Left cardiac atrium (tissue), 4 donors: ENCODE results near the gene IMPG2. TPM values are rescaled to one million over a fixed set of nuclear protein-coding genes. Genes with fewer than 3 reads are reported as not detected.
A peak's percentile ranks its signal among the peaks of the same experiment; 100 is the strongest.
"Not testable (repeated sequence)": the region's sequence is repeated elsewhere in the genome, so short reads cannot be mapped to it uniquely, and the experiment has no call there.

Experiments
- ATAC-seq, 2 donors: fragments of 200-7000 bp; cut with Tn5 transposase; one replicate each; pipeline ENCODE4 v1.9.1; 2020; ENCODE audit warnings: mild to moderate bottlenecking in 2 of 2, moderate library complexity in 2 of 2
- DNase-seq: peaks from one replicate; pipeline ENCODE4 v3.0.0-alpha.2; 2020
- intact Hi-C, 2 donors: fragments of 100-400 bp; cut with DNase I; formaldehyde crosslinking; loops; one replicate each; pipeline versions ENCODE4 v1.14.1 to v1.15.1; 2022 to 2023
- long read RNA-seq: library from polyadenylated mRNA; unstranded; transcript quantifications from one replicate; pipeline ENCODE4 v2.0.0, GENCODE V29; 2021
- total RNA-seq, 2 donors: library from RNA; stranded (reverse); fragmentation: NEBNext Ultra II Directional; extraction: Animal tissue kit (Norgen Biotek cat#: 25700); gene quantifications; one replicate each; pipeline ENCODE4 v1.2.1, GENCODE V29; 2021
- donor health status: DM: no; HTN: yes; CAD: no.
- donor health status: DM: no; HTN: yes; CAD: no; lungs with severe emphysema.
- donor health status: DM: yes; HTN: yes; CAD: no.
- donor health status: Dilated cardiomyopathy.

The IMPG2 gene
- total RNA-seq = under 1 TPM; 0.18 to 0.31 TPM
- long read RNA-seq = 0 reads

- intact Hi-C loops = no loop called here
- ATAC-seq (no peak), DNase-seq (no peak)
These were observed at the start of gene IMPG2 for GRCh38 chr3:101320475-101320874. IMPG2 (minus strand) TSS chr3:101320575; CDS start chr3:101320372, 203 bp downstream.

GRCh38 chr3:101362406-101362805 lies 42.0 kb upstream of the IMPG2 start:
- intact Hi-C loops = no loop called here
- DNase-seq (no peak), ATAC-seq (no peak)

DNA sequence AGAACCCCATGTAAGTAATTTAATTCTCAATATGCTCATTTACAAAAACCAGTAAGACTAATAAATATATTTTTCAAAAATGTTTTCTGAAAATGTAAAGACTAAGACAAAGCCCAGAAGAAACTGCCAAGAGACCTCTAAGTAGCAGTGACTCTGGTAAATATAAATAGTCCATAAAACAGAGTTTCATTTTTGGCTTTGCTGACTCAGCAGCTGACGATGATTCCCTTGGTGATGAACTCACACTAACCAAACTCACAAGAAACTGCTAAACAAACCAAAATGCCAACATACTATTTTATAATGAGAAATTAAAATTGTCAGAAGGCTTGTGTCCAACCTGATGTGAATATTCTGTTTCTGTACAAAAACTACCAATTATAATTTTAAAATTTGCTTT lies 31.5 kb upstream of the IMPG2 start:
- ATAC-seq (no peak), DNase-seq (no peak)
- intact Hi-C loops = no loop called here

GRCh38 chr3:101340591-101340990 lies 20.2 kb upstream of the IMPG2 start:
- DNase-seq (no peak), ATAC-seq (no peak)
- intact Hi-C loops = no loop called here

GRCh38 chr3:101333883-101334282 lies 13.5 kb upstream of the IMPG2 start:
- ATAC-seq (no peak), DNase-seq (no peak)
- intact Hi-C loops = no loop called here

DNA sequence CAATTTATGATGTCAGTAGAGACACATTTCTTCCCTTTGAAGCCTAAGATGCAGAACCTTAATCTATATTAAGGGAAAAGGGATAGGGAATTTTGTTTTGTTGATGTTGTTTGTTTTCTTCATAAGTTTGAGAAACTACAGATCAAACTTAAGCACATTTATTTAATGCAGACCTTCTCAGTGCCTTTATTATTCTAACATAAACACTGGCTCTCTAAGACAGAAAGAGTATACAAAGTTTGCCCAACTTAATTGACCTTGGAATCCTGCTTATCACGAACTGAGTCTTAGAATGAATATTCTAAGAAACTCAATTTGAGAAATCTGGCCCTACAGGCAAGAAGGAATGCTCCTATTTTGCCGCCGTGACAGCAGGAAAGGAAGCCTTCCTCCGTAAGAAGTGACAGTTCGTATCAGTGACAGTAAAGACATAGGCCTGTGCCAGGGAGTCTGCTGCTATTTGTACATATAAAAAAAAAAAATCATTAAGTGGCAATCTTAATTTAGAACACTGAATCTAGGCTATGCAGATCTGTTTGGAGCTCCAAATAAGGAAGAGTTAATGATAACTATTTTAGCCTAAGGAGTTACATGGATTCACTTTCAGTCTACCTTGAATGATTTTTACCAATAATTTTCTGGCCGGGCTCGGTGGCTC lies 8.8 kb upstream of the IMPG2 start:
- DNase-seq (no peak), ATAC-seq (peak; percentile 48 to 55)
- intact Hi-C loops = no loop called here

DNA sequence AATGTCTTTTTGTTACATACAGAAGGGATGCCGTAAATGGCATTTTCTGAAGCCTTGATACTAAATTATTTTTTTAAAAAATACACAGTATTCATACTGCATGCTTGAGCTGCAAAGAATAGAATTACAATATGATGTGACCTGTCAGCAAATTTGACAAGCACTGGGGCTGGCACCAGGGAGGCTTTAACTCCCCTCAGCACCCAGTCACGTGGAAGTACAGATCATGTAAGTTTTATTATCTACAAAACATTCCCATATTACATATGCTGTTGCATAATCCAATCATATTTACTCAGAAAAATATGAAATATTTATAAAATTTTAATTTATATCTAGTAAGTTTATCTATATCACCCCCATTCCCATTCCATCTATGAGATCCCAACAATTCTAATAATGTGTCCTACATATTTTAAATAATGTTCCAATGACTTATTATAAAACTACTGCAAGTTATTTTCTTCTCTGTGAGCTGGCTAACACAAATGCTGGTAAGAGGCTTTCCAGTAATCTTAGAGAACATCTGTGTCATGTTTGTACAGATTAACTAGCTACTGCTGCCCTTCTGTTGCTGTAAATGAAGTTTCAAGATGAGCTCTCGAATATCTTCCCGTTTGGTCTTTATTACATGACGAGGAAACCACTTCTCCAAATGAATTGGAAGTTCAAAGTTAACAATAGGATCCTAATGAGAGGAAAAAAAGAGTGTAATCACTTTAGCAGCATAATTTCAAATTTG lies 5.2 kb upstream of the IMPG2 start:
- no peak for ATAC-seq
- DNase-seq = no peak
- intact Hi-C loops = no loop called here

DNA sequence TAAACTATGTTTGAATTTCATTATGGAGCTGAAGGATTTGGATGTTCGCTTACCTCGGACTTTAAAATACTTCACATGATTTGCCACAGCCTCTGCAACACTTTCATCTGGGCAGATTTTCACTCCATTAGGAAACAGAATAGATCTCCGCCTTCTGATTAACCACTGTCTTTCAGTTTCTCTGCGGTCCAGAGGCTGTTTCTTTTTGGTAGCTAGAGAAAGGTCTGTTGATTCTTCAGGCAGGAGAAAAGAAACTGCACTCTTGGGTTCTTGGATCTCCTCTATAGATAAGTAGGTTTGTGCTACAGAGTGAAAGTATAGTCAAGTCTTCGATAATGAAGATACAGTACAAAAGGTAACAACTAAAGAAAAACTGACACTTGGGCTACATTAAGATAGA lies 844 bp downstream of the IMPG2 start:
- ATAC-seq (no peak), DNase-seq (no peak)
- intact Hi-C loops = no loop called here

GRCh38 chr3:101312545-101312944 lies 7.8 kb downstream of the IMPG2 start:
- intact Hi-C loops = no loop called here
- no peak for DNase-seq
- ATAC-seq = no peak

DNA sequence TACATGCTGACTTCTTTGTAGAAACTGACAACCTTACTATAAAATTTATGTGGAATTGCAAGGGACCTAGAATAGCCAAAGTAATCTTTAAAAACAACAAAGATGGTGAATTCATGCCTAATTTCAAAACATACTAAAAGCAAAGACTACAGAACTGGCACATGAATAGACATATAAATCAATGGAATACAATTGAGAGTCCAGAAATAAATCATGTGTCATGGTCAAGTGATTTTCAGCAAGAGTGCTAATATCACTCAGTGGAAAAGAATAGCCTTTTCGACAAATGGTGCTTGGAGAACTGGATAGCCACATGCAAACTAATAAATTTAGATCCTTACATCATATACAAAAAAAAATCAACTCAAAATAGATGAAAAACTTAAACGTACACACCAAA lies 8.7 kb downstream of the IMPG2 start:
- DNase-seq (no peak), ATAC-seq (no peak)
- intact Hi-C loops = no loop called here

GRCh38 chr3:101310978-101311375 lies 9.4 kb downstream of the IMPG2 start:
- intact Hi-C loops = no loop called here
- ATAC-seq (no peak), DNase-seq (no peak)

GRCh38 chr3:101308147-101308772 lies 12.1 kb downstream of the IMPG2 start:
- DNase-seq, intact Hi-C loops, ATAC-seq: not testable (repeated sequence)

- intact Hi-C loops = no loop called here
- ATAC-seq (no peak), DNase-seq (no peak)
These were observed 16.5 kb downstream of the IMPG2 start for GRCh38 chr3:101303836-101304235.

DNA sequence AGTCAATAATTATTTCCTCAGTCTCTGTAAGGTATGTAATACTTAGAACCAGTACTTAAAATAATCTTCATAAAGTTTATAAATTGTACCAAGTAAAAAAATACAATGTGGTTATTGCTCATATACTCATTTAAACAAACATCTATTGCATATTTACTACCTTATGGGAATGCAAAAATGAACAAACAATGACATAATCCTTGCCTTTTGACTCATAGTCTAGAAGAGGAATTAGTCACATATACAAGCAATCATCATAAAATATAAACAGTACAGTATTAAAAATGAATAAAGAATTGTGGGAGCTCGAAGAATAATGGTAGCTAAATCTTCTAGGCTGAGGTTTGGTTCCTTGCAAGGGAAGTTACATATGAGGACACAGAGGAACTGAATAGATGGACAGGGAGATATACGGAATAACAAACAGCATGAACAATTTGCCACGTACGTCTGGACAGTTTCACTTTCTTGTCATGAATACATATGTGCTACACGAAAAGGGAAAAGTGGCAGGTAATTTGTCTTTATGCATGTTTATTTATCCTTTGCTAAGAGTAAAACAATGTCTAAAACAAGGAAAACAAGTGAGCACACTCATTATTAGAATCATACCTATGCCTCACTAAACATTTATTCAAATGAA lies 17.2 kb downstream of the IMPG2 start:
- intact Hi-C loops = no loop called here
- ATAC-seq (no peak), DNase-seq (no peak)

- DNase-seq (no peak), ATAC-seq (no peak)
- intact Hi-C loops = no loop called here
These were observed 20.3 kb downstream of the IMPG2 start for GRCh38 chr3:101300073-101300472.

DNA sequence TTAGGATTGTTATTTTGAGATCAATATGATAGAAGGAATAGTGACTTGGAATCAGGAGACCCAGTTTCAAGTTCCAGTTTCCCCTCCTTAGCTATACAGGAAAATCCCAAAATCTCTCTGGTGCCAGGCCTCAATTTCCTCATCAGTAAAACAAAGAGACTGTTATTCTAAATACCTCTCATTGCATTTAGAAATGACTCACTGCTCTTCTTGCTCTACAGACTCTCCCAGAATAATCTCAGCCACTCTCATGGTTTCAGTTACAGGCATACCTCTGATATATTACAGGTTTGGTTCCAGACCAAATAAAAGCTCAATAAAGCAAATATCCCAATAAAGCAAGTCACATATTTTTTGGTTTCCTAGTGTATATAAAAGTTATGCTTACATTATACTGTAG lies 28.3 kb downstream of the IMPG2 start:
- intact Hi-C loops = no loop called here
- ATAC-seq = no peak

DNA sequence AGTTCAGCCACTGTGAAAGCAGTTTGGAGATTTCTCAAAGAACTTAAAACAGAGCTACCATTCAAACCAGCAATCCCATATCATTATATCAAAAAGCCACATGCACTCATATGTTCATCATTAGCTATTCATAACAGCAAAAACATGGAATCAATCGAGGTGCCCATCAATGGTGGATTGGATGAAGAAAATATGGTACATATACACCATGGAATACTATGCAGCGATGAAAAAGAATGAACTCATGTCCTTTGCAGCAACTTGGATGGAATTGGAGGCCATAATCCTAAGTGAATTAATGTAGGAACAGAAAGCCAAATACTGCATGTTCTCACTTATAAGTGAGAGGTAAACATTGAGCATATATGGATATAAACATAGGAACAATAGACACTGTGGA lies 32.1 kb downstream of the IMPG2 start:
- no peak for DNase-seq
- no peak for ATAC-seq
- intact Hi-C loops = no loop called here

More for the DNA sequence above, 28.3 kb downstream of the IMPG2 start:
- DNase-seq = no peak

- DNase-seq = no peak
- no peak for ATAC-seq
- intact Hi-C loops = no loop called here
These were observed 35.6 kb downstream of the IMPG2 start for GRCh38 chr3:101284757-101285156.

DNA sequence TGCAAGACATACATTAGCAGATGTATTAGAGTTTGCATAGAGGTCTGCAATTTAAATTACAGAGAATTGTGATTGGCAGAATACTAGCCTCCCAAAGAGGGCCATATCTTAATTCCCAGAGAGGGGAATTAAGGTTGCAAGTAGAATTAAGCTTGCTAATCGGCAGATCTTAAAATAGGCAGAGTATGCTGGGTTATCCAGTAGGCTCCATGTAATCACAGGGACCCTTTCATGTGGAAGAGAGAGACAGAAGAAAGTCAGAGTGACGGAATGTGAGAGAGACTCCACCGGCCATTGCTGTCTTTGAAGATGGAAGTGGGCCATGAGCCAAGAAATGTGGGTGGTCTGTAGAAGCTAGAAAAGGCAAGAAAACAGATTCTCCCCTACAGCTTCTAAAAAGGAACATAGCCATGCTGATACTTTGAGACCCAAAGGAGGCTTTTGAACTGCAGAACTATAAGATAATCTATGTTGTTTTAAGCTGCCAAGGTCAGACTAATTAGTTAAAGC lies 38.8 kb downstream of the IMPG2 start:
- ATAC-seq = no peak
- DNase-seq = no peak
- intact Hi-C loops = no loop called here
